ENCODE data around the gene MRPL9.
"Not testable (repeated sequence)": the region's sequence is repeated elsewhere in the genome, so short reads cannot be mapped to it uniquely, and the experiment has no call there.

MRPL9 gene

GRCh38 chr1:151787689-151788088, 24.4 kb upstream of the MRPL9 start:
- no peak overlapping the region for H2AFZ ChIP-seq (ENCODE audit: low read length)
- no peak overlapping the region for H3K4me3 ChIP-seq (ENCODE audit: low read depth, low read length, poor library complexity, severe bottlenecking)
- H3K79me2 ChIP-seq (ENCODE audit: insufficient read depth, low read length) = no peaks in the 10 kb centered on the region
- H3K9me3 ChIP-seq (ENCODE audit: low read length) = no peaks in the 10 kb centered on the region
- H3K4me1 ChIP-seq (ENCODE audit: insufficient read depth, low read length, severe bottlenecking) = peaks cover 23% of the 10 kb centered on the region
- no peaks in the 10 kb centered on the region for H3K27me3 ChIP-seq (ENCODE audit: insufficient read depth, low read length)
- no peak overlapping the region for H3K4me2 ChIP-seq (ENCODE audit: low read length)
- H3K36me3 ChIP-seq (ENCODE audit: insufficient read depth, low read length) = no peaks in the 10 kb centered on the region
- no peaks in the 10 kb centered on the region for H3F3A ChIP-seq (ENCODE audit: insufficient read depth, low read length)
- H3K27ac ChIP-seq (ENCODE audit: low read depth, low read length, poor library complexity, severe bottlenecking) = no peak overlapping the region
- no peaks in the 10 kb centered on the region for H3K9me2 ChIP-seq (ENCODE audit: low read depth, low read length)
- H3K9ac ChIP-seq (ENCODE audit: low read length) = no peak overlapping the region
- no peak for TF ChIP-seq EZH2 (IDR thresholded peaks at IDR 0.05; ENCODE audit: borderline replicate concordance, low read length)
- TF ChIP-seq CTCF (IDR thresholded peaks at IDR 0.05; ENCODE audit: low read length) = no peak
- no peaks in the 10 kb centered on the region for H4K20me1 ChIP-seq (ENCODE audit: insufficient read depth, low read length)

GRCh38 chr1:151783796-151784195, 20.5 kb upstream of the MRPL9 start:
- Histone ChIP-seq H3K4me3 (ENCODE audit: low read depth, low read length, poor library complexity, severe bottlenecking) (no peak overlapping the region), H4K20me1 (ENCODE audit: insufficient read depth, low read length) (no peaks in the 10 kb centered on the region)

GRCh38 chr1:151782741-151783140, 19.4 kb upstream of the MRPL9 start:
- Histone ChIP-seq H3K4me1 (ENCODE audit: insufficient read depth, low read length, severe bottlenecking) (no peaks in the 10 kb centered on the region), H3K4me2 (ENCODE audit: low read length) (no peak overlapping the region), H3K27me3 (ENCODE audit: insufficient read depth, low read length) (no peaks in the 10 kb centered on the region), H4K20me1 (ENCODE audit: insufficient read depth, low read length) (no peaks in the 10 kb centered on the region), H3K36me3 (ENCODE audit: insufficient read depth, low read length) (no peaks in the 10 kb centered on the region), H3K9me3 (ENCODE audit: low read length) (no peaks in the 10 kb centered on the region), H3K9me2 (ENCODE audit: low read depth, low read length) (no peaks in the 10 kb centered on the region), H3K79me2 (ENCODE audit: insufficient read depth, low read length) (no peaks in the 10 kb centered on the region), H3K9ac (ENCODE audit: low read length) (no peak overlapping the region), H3K4me3 (ENCODE audit: low read depth, low read length, poor library complexity, severe bottlenecking) (no peak overlapping the region), H3F3A (ENCODE audit: insufficient read depth, low read length) (no peaks in the 10 kb centered on the region), H3K27ac (ENCODE audit: low read depth, low read length, poor library complexity, severe bottlenecking) (no peak overlapping the region), H2AFZ (ENCODE audit: low read length) (no peak overlapping the region)
- TF ChIP-seq CTCF (IDR thresholded peaks at IDR 0.05; ENCODE audit: low read length) = no peak

More at GRCh38 chr1:151783796-151784195, 20.5 kb upstream of the MRPL9 start:
- Histone ChIP-seq H3K9me3 (ENCODE audit: low read length) (no peaks in the 10 kb centered on the region), H3F3A (ENCODE audit: insufficient read depth, low read length) (no peaks in the 10 kb centered on the region), H3K27ac (ENCODE audit: low read depth, low read length, poor library complexity, severe bottlenecking) (no peak overlapping the region), H3K36me3 (ENCODE audit: insufficient read depth, low read length) (no peaks in the 10 kb centered on the region), H3K4me2 (ENCODE audit: low read length) (no peak overlapping the region), H2AFZ (ENCODE audit: low read length) (no peak overlapping the region), H3K9me2 (ENCODE audit: low read depth, low read length) (no peaks in the 10 kb centered on the region), H3K79me2 (ENCODE audit: insufficient read depth, low read length) (no peaks in the 10 kb centered on the region), H3K9ac (ENCODE audit: low read length) (no peak overlapping the region), H3K27me3 (ENCODE audit: insufficient read depth, low read length) (no peaks in the 10 kb centered on the region), H3K4me1 (ENCODE audit: insufficient read depth, low read length, severe bottlenecking) (no peaks in the 10 kb centered on the region)
- no peak for TF ChIP-seq EZH2 (IDR thresholded peaks at IDR 0.05; ENCODE audit: borderline replicate concordance, low read length)

- not testable (repeated sequence) for H3F3A ChIP-seq (ENCODE audit: insufficient read depth, low read length); H3K79me2 ChIP-seq (ENCODE audit: insufficient read depth, low read length); H3K36me3 ChIP-seq (ENCODE audit: insufficient read depth, low read length)
Observed at GRCh38 chr1:151782026-151782425, 18.7 kb upstream of the MRPL9 start.

GRCh38 chr1:151780736-151781135, 17.4 kb upstream of the MRPL9 start:
- H3K4me3 ChIP-seq (ENCODE audit: low read depth, low read length, poor library complexity, severe bottlenecking); H3K79me2 ChIP-seq (ENCODE audit: insufficient read depth, low read length); H3K36me3 ChIP-seq (ENCODE audit: insufficient read depth, low read length); H2AFZ ChIP-seq (ENCODE audit: low read length); H4K20me1 ChIP-seq (ENCODE audit: insufficient read depth, low read length); H3K27me3 ChIP-seq (ENCODE audit: insufficient read depth, low read length); H3K9me2 ChIP-seq (ENCODE audit: low read depth, low read length); H3K4me2 ChIP-seq (ENCODE audit: low read length); H3F3A ChIP-seq (ENCODE audit: insufficient read depth, low read length); H3K27ac ChIP-seq (ENCODE audit: low read depth, low read length, poor library complexity, severe bottlenecking); H3K9ac ChIP-seq (ENCODE audit: low read length); H3K9me3 ChIP-seq (ENCODE audit: low read length); H3K4me1 ChIP-seq (ENCODE audit: insufficient read depth, low read length, severe bottlenecking): not testable (repeated sequence)

More at GRCh38 chr1:151782026-151782425, 18.7 kb upstream of the MRPL9 start:
- H3K9me2 ChIP-seq (ENCODE audit: low read depth, low read length); H4K20me1 ChIP-seq (ENCODE audit: insufficient read depth, low read length); H3K4me2 ChIP-seq (ENCODE audit: low read length); H3K4me1 ChIP-seq (ENCODE audit: insufficient read depth, low read length, severe bottlenecking); H3K9me3 ChIP-seq (ENCODE audit: low read length); H2AFZ ChIP-seq (ENCODE audit: low read length); H3K9ac ChIP-seq (ENCODE audit: low read length); H3K27ac ChIP-seq (ENCODE audit: low read depth, low read length, poor library complexity, severe bottlenecking); H3K4me3 ChIP-seq (ENCODE audit: low read depth, low read length, poor library complexity, severe bottlenecking); H3K27me3 ChIP-seq (ENCODE audit: insufficient read depth, low read length): not testable (repeated sequence)

Measured in OCI-LY1 (cell line).